SH-SY5Y (cell line): ENCODE measurements around the gene TK1.

Source experiments
- GATA2 ChIP-seq: IDR thresholded peaks from 2 replicates; pipeline ENCODE4 v1.6.1; 2011; ENCODE audit warnings: mild to moderate bottlenecking, low read depth, low read length
- GATA3 ChIP-seq: IDR thresholded peaks from 2 replicates; pipeline ENCODE4 v1.6.1; 2011; ENCODE audit warnings: low read depth, mild to moderate bottlenecking, low read length, moderate library complexity

The TK1 gene

DNA sequence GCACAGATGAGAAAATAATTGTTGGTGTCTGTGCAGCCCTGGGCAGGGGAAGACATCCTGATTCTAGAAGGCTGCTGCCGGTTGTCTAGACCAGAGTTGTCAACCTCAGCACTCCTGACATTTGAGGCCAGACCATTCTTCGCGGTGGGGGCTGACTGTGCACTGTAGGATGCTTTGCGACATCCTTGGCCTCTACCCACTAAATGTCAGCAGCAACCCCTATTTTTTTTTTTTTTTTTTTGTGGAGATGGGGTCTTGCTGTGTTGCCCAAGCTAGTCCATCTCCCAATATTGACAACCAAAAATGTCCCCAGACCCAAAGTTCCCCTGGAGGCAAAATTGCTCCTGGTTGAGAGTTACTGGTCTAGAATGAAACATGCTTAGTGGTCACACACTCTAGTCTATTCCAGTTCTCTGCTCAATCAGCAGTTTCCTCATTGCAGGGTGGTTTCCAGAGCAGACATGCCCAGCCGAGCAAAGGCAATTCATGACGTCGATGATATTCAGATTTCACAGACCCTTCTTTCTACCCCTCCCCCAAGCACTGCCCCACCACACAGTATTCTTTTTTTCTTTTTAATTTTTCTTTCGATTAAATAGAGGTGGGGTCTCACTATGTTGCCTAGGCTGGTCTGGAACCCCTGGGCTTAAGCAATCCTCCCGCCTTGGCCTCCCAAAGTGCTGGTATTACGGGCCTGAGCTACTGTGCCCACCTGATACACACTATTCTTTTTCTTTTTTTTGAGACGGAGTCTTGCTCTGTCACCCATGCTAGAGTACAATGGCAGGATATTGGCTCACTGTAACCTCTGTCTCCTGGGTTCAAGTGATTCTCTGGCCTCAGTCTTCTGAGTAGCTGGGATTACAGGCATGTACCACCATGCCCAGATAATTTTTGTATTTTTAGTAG, 31.7 kb downstream of the TK1 start:
- TF ChIP-seq GATA3 (no peak), GATA2 (no peak)

GRCh38 chr17:78151514-78152008, 35.3 kb downstream of the TK1 start:
- TF ChIP-seq GATA2 (no peak), GATA3 (no peak)

DNA sequence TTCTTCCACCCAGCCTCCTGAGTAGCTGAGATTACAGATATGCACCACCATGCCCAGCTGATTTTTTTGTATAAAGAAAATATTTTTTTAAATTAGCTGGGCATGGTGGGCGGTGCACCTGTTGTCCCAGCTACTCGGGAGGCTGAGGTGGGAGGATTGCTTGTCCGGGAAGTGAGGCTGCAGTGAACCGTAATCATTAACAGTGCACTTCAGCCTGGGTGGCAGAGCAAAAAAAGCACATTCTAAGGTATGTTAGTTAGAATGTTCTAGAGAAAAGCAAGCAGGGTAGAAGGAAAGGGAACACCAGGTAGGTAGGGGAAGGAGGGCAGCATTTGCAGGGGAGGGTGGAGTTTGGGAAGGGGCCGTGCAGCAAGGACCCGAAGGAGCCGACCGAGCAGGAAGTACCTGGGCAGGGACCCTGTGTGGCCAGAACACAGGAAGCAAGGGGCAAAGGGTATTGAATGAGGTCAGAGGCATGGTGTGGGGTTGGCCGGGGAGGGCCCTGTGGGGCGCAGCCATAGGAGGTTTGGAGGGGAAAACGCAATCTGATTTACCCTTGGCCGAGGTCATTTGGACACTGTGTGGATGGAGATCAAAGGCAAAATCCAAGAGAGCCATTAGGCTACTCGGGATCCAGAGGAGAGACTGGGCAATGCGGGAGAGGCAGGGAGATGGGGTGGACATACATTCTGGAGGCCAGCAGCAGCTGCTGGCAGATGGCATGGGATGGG, 38.4 kb downstream of the TK1 start:
- TF ChIP-seq GATA3 (no peak), GATA2 (no peak)

DNA sequence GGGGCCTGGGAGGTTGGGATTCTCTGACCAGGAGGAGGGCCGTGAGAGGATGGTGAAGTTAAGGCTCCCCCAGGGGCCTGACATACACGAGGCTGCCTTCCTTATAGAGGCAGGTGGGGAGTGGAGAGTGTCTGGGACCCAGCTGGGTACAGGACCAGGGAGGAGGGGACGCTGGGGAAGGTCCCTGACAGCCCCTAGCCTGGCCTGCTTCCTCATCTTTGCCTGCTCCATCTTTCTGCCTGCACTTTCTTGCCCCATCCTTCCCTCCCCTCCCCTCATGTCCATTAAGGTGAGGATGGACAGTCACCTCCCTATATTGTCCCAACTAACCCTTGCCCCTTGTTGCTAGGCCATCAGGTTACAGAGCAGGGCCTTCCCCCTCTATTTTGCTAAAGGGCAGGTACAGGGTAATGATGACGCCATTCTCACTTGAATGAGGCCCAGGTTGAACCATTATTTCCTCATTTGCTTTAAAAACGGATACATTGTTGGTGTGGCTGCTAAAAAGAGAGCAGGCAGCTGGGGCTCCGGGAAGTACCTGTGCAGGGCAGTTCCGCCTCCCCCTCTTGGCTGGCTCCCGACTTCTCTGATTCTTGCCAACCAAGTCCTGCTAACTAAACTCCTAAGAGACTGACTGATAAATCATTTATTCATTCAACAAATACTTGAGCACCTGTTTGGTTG, 39.4 kb downstream of the TK1 start:
- no peak for TF ChIP-seq GATA3
- TF ChIP-seq GATA2, result no peak

DNA sequence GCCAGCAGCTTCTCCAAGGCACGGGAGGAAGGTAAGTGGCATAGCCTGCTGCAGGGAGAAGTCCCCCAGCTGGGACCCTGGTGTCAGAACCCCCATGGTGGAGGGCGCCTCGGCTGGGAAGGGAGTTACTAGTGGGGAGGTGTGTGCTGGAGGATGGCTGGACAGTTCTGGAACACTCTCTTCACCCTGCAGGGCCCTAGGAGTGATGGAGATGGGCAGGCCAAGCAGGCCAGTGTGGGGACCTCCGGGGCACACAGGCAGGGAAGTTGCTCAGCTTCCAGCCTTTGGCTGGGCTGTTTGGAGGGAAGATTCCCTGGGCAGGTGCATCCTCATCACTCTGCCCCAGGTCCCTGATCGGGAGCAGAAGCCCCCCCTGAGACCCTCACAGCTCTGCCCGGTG, 40.0 kb downstream of the TK1 start:
- no peak for TF ChIP-seq GATA2
- TF ChIP-seq GATA3, result no peak

GRCh38 chr17:78146471-78146869, 40.4 kb downstream of the TK1 start:
- TF ChIP-seq GATA2 (no peak), GATA3 (no peak)

GRCh38 chr17:78144736-78145641, 41.9 kb downstream of the TK1 start:
- TF ChIP-seq GATA3 (no peak), GATA2 (no peak)

DNA sequence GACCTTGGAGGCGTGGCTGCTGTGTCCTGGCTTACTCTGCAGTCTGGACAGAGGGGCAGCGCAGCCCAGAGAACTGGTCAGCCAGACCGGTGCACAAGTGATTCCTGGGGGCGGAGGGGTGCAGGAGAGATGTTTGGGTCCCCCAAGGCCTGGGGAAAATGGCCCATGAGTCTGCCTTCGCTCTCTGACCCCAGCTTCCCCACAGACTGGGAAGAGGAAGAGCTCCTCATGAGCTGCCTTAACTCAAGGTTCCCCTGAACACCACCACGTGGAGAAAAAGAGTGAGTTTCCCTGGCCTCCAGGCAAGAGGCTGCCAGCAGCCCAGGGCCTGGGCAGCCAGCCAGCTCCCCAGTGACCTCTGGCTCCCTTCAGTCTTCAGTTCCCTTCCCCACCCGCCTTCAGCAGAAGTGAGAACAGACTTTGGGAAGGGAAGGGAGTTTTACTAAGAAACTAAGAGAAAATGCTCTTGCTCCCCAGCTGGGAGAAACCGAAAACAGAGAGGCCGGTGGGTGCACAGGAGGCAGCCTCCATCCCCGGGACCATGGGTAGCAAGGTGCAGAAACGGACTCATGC, 42.6 kb downstream of the TK1 start:
- TF ChIP-seq GATA3, result no peak
- no peak for TF ChIP-seq GATA2

DNA sequence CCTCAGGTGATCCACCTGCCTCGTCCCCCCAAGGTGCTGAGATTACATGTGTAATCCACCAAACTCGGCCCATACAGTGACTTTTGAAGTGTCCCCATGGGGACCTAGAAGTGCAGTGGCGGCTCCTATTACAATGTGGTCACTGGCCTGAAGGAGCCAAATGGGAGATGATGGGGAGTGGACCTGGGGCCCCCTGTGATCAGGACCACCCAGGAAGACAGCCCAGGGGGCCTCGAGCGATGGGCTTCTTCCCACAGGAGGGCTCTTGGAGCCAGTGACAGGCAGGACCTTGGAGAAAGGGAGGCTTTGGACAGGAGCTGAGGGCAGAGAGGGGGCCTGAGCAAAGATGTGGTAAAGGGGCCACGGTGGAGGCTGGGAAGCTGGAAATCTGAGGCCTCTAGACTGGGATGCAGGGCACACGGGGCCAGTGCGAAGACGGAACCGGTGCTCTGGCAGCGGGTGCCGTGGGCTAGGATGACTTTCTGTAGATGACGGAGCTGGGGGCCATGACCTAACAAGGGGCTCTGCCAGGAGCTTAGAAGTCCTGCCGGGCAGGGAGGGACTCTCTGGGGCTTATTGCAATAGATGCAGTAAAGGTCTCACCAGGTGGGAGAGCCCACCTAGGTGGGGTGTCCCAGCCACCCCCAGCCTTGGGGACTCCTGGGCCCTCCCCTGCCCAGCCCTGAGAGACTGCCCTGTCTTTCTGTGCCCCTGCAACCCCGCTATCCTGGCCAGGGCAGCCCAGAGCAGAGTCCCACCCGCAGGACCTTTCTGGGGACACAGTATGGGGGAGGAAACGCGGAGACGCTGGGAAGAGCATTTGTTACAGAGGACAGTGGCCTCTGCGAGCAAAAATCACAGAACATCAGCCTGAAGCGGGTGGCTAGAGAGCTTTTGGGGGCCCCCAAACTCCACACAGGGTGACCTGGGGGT, 43.4 kb downstream of the TK1 start:
- TF ChIP-seq GATA3 (no peak), GATA2 (no peak)

GRCh38 chr17:78142119-78142861, 44.6 kb downstream of the TK1 start:
- TF ChIP-seq GATA2 (no peak), GATA3 (no peak)

GRCh38 chr17:78141437-78142118, 45.3 kb downstream of the TK1 start:
- no peak for TF ChIP-seq GATA3
- TF ChIP-seq GATA2, result no peak
